Vagina (tissue), 2 donors: ENCODE results near the gene FASTK.

Source experiments
- CTCF ChIP-seq, 3 experiments: fragments of 450-650 bp in 2 of 3; fragments of 200-600 bp in 1 of 3; sonication (generic) in 1 of 3; IDR thresholded peaks; one replicate each; pipeline ENCODE4 v1.5.1; 2017 to 2019; ENCODE audit warnings: antibody characterized with exemption in 3 of 3, mild to moderate bottlenecking in 2 of 3, moderate library complexity in 2 of 3
- POLR2A ChIP-seq, 2 donors: fragments of 450-650 bp; IDR thresholded peaks; one replicate each; pipeline ENCODE4 v1.6.1; 2017; ENCODE audit warnings: antibody characterized with exemption in 2 of 2, mild to moderate bottlenecking in 2 of 2, moderate library complexity in 2 of 2
- POLR2AphosphoS5 ChIP-seq, 2 donors: sonication (generic); formaldehyde crosslinking; IDR thresholded peaks; one replicate each; pipeline ENCODE4 v1.9.0; 2017; ENCODE audit warnings: antibody characterized with exemption in 2 of 2, mild to moderate bottlenecking in 2 of 2, low read depth in 1 of 2; ENCODE audit not compliant: insufficient read depth in 1 of 2

GRCh38 chr7:151045262-151045661, 35.3 kb downstream of the FASTK start:
- TF ChIP-seq CTCF (IDR thresholded peaks at IDR 0.05), result no peak
- no peak for TF ChIP-seq POLR2AphosphoS5 (IDR thresholded peaks at IDR 0.05; ENCODE audit: insufficient read depth in 1 of 2, low read depth in 1 of 2)
- TF ChIP-seq POLR2A (IDR thresholded peaks at IDR 0.05), result no peak
